ENCODE measurements around the gene CATSPERD. TPM values are rescaled to one million over a fixed set of nuclear protein-coding genes. Genes with fewer than 3 reads are reported as not detected.
A peak's percentile ranks its signal among the peaks of the same experiment; 100 is the strongest.

CATSPERD gene
- polyA plus RNA-seq, 1 donor (not counting 4 experiments of a cell fraction or from before 2014, with no cell fraction given), result not detected

GRCh38 chr19:5679289-5680083 lies 41.0 kb upstream of the CATSPERD start:
- Histone ChIP-seq H3K9me3 (ENCODE audit: control insufficient read depth, low read depth, low read length) (no peaks in the 10 kb centered on the region), H3K4me3 (ENCODE audit: control insufficient read depth in 2 of 3, extremely low read depth in 1 of 3, insufficient read depth in 2 of 3, low read depth in 1 of 3, low read length in 3 of 3) (peak overlapping the region; percentile 94 to 99 (median 95)), H3K4me1 (ENCODE audit: control insufficient read depth, extremely low read depth, insufficient read depth, low read length) (peaks cover 18% of the 10 kb centered on the region), H3K9ac (ENCODE audit: control insufficient read depth, extremely low read depth, insufficient read depth, low read length) (peak overlapping the region; percentile 85), H4K20me1 (ENCODE audit: control insufficient read depth, extremely low read depth, insufficient read depth, low read length) (no peaks in the 10 kb centered on the region), H3K36me3 (ENCODE audit: control insufficient read depth in 2 of 2, extremely low read depth in 1 of 2, insufficient read depth in 2 of 2, low read length in 2 of 2) (peaks cover 4 to 8% of the 10 kb centered on the region in 2 experiments), H3K27ac (ENCODE audit: control insufficient read depth, insufficient read depth, low read length) (peak overlapping the region; percentile 88), H3K27me3 (ENCODE audit: control insufficient read depth, extremely low read depth, insufficient read depth, low read length) (no peaks in the 10 kb centered on the region), H3K9me1 (ENCODE audit: control insufficient read depth, extremely low read depth, insufficient read depth, low read length) (no peaks in the 10 kb centered on the region), H2AFZ (ENCODE audit: control insufficient read depth, low read length) (peak overlapping the region; percentile 85), H3K4me2 (ENCODE audit: control insufficient read depth, extremely low read depth, insufficient read depth, low read depth, low read length) (peak overlapping the region; percentile 90), H3K79me2 (ENCODE audit: control insufficient read depth, insufficient read depth, low read length) (peaks cover 10% of the 10 kb centered on the region)
- dilution Hi-C loops (cut with MboI; ENCODE audit: extremely low pct_ligation_motif_present, low sequenced_read_pairs), result no loop called here
- DNase-seq (ENCODE audit: low read depth, low spot score) (no peak), FAIRE-seq (peak; percentile 69)
- TF ChIP-seq CTCF (optimal IDR thresholded peaks at IDR 0.05 in 1 of 3, IDR thresholded peaks at IDR 0.05 in 1 of 3, conservative IDR thresholded peaks at IDR 0.05 in 1 of 3; ENCODE audit: extremely low read depth in 1 of 3, insufficient read depth in 2 of 3, low read length in 3 of 3), result no peak
- TF ChIP-seq EZH2 (IDR thresholded peaks at IDR 0.05; ENCODE audit: low read length), result no peak

- Histone ChIP-seq H3K36me3 (ENCODE audit: control insufficient read depth in 2 of 2, extremely low read depth in 1 of 2, insufficient read depth in 2 of 2, low read length in 2 of 2) (peaks cover 6 to 8% of the 10 kb centered on the region in 2 experiments), H2AFZ (ENCODE audit: control insufficient read depth, low read length) (peak overlapping the region; percentile 85), H3K79me2 (ENCODE audit: control insufficient read depth, insufficient read depth, low read length) (peaks cover 10% of the 10 kb centered on the region), H3K9ac (ENCODE audit: control insufficient read depth, extremely low read depth, insufficient read depth, low read length) (peak overlapping the region; percentile 85), H3K4me1 (ENCODE audit: control insufficient read depth, extremely low read depth, insufficient read depth, low read length) (peaks cover 18% of the 10 kb centered on the region), H3K4me3 (ENCODE audit: control insufficient read depth in 2 of 3, extremely low read depth in 1 of 3, insufficient read depth in 2 of 3, low read depth in 1 of 3, low read length in 3 of 3) (peak overlapping the region; percentile 94 to 99 (median 95)), H3K27me3 (ENCODE audit: control insufficient read depth, extremely low read depth, insufficient read depth, low read length) (no peaks in the 10 kb centered on the region), H3K9me1 (ENCODE audit: control insufficient read depth, extremely low read depth, insufficient read depth, low read length) (no peaks in the 10 kb centered on the region), H3K4me2 (ENCODE audit: control insufficient read depth, extremely low read depth, insufficient read depth, low read depth, low read length) (peak overlapping the region; percentile 90), H4K20me1 (ENCODE audit: control insufficient read depth, extremely low read depth, insufficient read depth, low read length) (no peaks in the 10 kb centered on the region), H3K27ac (ENCODE audit: control insufficient read depth, insufficient read depth, low read length) (peak overlapping the region; percentile 88), H3K9me3 (ENCODE audit: control insufficient read depth, low read depth, low read length) (no peaks in the 10 kb centered on the region)
- no peak for FAIRE-seq
- DNase-seq (ENCODE audit: low read depth, low spot score), result no peak
- no peak for TF ChIP-seq CTCF (optimal IDR thresholded peaks at IDR 0.05 in 1 of 3, IDR thresholded peaks at IDR 0.05 in 1 of 3, conservative IDR thresholded peaks at IDR 0.05 in 1 of 3; ENCODE audit: extremely low read depth in 1 of 3, insufficient read depth in 2 of 3, low read length in 3 of 3)
- TF ChIP-seq EZH2 (IDR thresholded peaks at IDR 0.05; ENCODE audit: low read length), result no peak
- dilution Hi-C loops (cut with MboI; ENCODE audit: extremely low pct_ligation_motif_present, low sequenced_read_pairs), result no loop called here
Measured at GRCh38 chr19:5680084-5680436, 40.4 kb upstream of the CATSPERD start.
